Colon (tissue), 2 donors: Measurements from ENCODE around the gene PROP1.
"Not testable (repeated sequence)": the region's sequence is repeated elsewhere in the genome, so short reads cannot be mapped to it uniquely, and the experiment has no call there.

ENCODE experiments used
- FAIRE-seq: peaks from 2 replicates; lab custom pipeline; 2012; peaks lifted over from hg19 to GRCh38; lab: Jason Lieb, UNC
- donor health status: control.
- donor health status: control.

The PROP1 gene

GRCh38 chr5:177995691-177996595, at the start of gene PROP1:
Gene PROP1, minus strand, starts transcription at chr5:177996242. Its CDS starts 309 bp downstream, at chr5:177995933.
- FAIRE-seq, result no peak

GRCh38 chr5:178019379-178020030, 23.5 kb upstream of the PROP1 start:
- not testable (repeated sequence) for FAIRE-seq

- FAIRE-seq, result not testable (repeated sequence)
Measured at GRCh38 chr5:178012758-178013157, 16.7 kb upstream of the PROP1 start.

GRCh38 chr5:178011816-178012554, 15.9 kb upstream of the PROP1 start:
- FAIRE-seq, result not testable (repeated sequence)

- not testable (repeated sequence) for FAIRE-seq
Measured at GRCh38 chr5:178007272-178007671, 11.2 kb upstream of the PROP1 start.

GRCh38 chr5:178006536-178007231, 10.6 kb upstream of the PROP1 start:
- FAIRE-seq, result not testable (repeated sequence)

GRCh38 chr5:178006181-178006535, 10.1 kb upstream of the PROP1 start:
- FAIRE-seq, result not testable (repeated sequence)

- FAIRE-seq, result no peak
Measured at GRCh38 chr5:177997846-177998245, 1.8 kb upstream of the PROP1 start.

GRCh38 chr5:177997319-177997670, 1.3 kb upstream of the PROP1 start:
- FAIRE-seq, result no peak

- no peak for FAIRE-seq
Measured at GRCh38 chr5:177996660-177997318, 747 bp upstream of the PROP1 start.

GRCh38 chr5:177994561-177995190, 1.4 kb downstream of the PROP1 start:
- FAIRE-seq, result no peak

- no peak for FAIRE-seq
Measured at GRCh38 chr5:177994063-177994462, 2.0 kb downstream of the PROP1 start.

- FAIRE-seq, result no peak
Measured at GRCh38 chr5:177992466-177992865, 3.6 kb downstream of the PROP1 start.

- no peak for FAIRE-seq
Measured at GRCh38 chr5:177988989-177989625, 6.9 kb downstream of the PROP1 start.

- no peak for FAIRE-seq
Measured at GRCh38 chr5:177987326-177987725, 8.7 kb downstream of the PROP1 start.

GRCh38 chr5:177985430-177986040, 10.5 kb downstream of the PROP1 start:
- no peak for FAIRE-seq

GRCh38 chr5:177984584-177985206, 11.3 kb downstream of the PROP1 start:
- FAIRE-seq, result no peak

- no peak for FAIRE-seq
Measured at GRCh38 chr5:177983763-177984583, 12.1 kb downstream of the PROP1 start.

GRCh38 chr5:177982956-177983355, 13.1 kb downstream of the PROP1 start:
- FAIRE-seq, result no peak
